ENCODE results near the gene STAM. TPM values are rescaled to one million over a fixed set of nuclear protein-coding genes. Genes with fewer than 3 reads are reported as not detected.

The STAM gene
- total RNA-seq, 4 donors from 2014 or later = 19.4 to 23.6 (median 21.8) TPM

GRCh38 chr10:17650416-17650815, 6.5 kb downstream of the STAM start:
- Histone ChIP-seq H3K4me1 (peaks cover 8 to 18% of the 10 kb centered on the region in 2 donors), H3K4me3 (replicated peaks in 1 of 3) (no peak overlapping the region), H3K9me3 (no peaks in the 10 kb centered on the region), H3K36me3 (no peaks in the 10 kb centered on the region), H3K27ac (no peak overlapping the region), H3K27me3 (no peaks in the 10 kb centered on the region)
- intact Hi-C loops (cut with DNase I) = no loop called here
- no peak for DNase-seq
- TF ChIP-seq CTCF (IDR thresholded peaks at IDR 0.05) = no peak
- TF ChIP-seq POLR2A (IDR thresholded peaks at IDR 0.05) = no peak
- WGBS, 2 donors = 90 to 92% methylated on average over 8 of the region's 8 CpGs

GRCh38 chr10:17651896-17652295, 7.9 kb downstream of the STAM start:
- no peaks in the 10 kb centered on the region for H3K9me3 ChIP-seq
- H3K4me1 ChIP-seq = peaks cover 7 to 8% of the 10 kb centered on the region in 2 donors
- DNase-seq = no peak
- intact Hi-C loops (cut with DNase I) = no loop called here
- TF ChIP-seq POLR2A (IDR thresholded peaks at IDR 0.05) (no peak), CTCF (IDR thresholded peaks at IDR 0.05) (no peak)
- H3K27ac ChIP-seq = no peak overlapping the region
- H3K27me3 ChIP-seq = no peaks in the 10 kb centered on the region
- H3K4me3 ChIP-seq (replicated peaks in 1 of 3) = no peak overlapping the region
- H3K36me3 ChIP-seq = no peaks in the 10 kb centered on the region

- no peaks in the 10 kb centered on the region for H3K27me3 ChIP-seq
- H3K4me3 ChIP-seq (replicated peaks in 1 of 3) = no peak overlapping the region
- H3K36me3 ChIP-seq = no peaks in the 10 kb centered on the region
- TF ChIP-seq POLR2A (IDR thresholded peaks at IDR 0.05) = no peak
- no peak for DNase-seq
- H3K4me1 ChIP-seq = peaks cover 7 to 8% of the 10 kb centered on the region in 2 donors
- no peak overlapping the region for H3K27ac ChIP-seq
- intact Hi-C loops (cut with DNase I) = no loop called here
- H3K9me3 ChIP-seq = no peaks in the 10 kb centered on the region
These were observed 8.6 kb downstream of the STAM start for GRCh38 chr10:17652585-17652984.

GRCh38 chr10:17655009-17655408, 11.1 kb downstream of the STAM start:
- Histone ChIP-seq H3K36me3 (no peaks in the 10 kb centered on the region), H3K27ac (no peak overlapping the region), H3K4me1 (peaks cover 7 to 8% of the 10 kb centered on the region in 2 donors), H3K9me3 (no peaks in the 10 kb centered on the region), H3K27me3 (no peaks in the 10 kb centered on the region), H3K4me3 (replicated peaks in 1 of 3) (no peak overlapping the region)
- intact Hi-C loops (cut with DNase I) = no loop called here
- 98% methylated on average over 3 of the region's 3 CpGs for WGBS, 2 donors
- DNase-seq = no peak
- TF ChIP-seq CTCF (IDR thresholded peaks at IDR 0.05) = no peak
- no peak for TF ChIP-seq POLR2A (IDR thresholded peaks at IDR 0.05)

GRCh38 chr10:17655567-17656146, 11.7 kb downstream of the STAM start:
- Histone ChIP-seq H3K27me3 (no peaks in the 10 kb centered on the region), H3K4me1 (peaks cover 7 to 8% of the 10 kb centered on the region in 2 donors), H3K27ac (no peak overlapping the region), H3K36me3 (no peaks in the 10 kb centered on the region), H3K4me3 (replicated peaks in 1 of 3) (no peak overlapping the region), H3K9me3 (no peaks in the 10 kb centered on the region)
- no peak for DNase-seq
- no peak for TF ChIP-seq CTCF (IDR thresholded peaks at IDR 0.05)
- no peak for TF ChIP-seq POLR2A (IDR thresholded peaks at IDR 0.05)
- WGBS, 2 donors = 79 to 82% methylated on average over 5 of the region's 5 CpGs
- intact Hi-C loops (cut with DNase I) = no loop called here

- H3K27me3 ChIP-seq = no peaks in the 10 kb centered on the region
- no peaks in the 10 kb centered on the region for H3K36me3 ChIP-seq
- TF ChIP-seq CTCF (IDR thresholded peaks at IDR 0.05) = no peak
- TF ChIP-seq POLR2A (IDR thresholded peaks at IDR 0.05) = no peak
- peaks cover 7 to 8% of the 10 kb centered on the region in 2 donors for H3K4me1 ChIP-seq
- 91 to 94% methylated on average over 1 of the region's 1 CpG for whole genome bisulfite sequencing, 2 donors
- H3K4me3 ChIP-seq (replicated peaks in 1 of 3) = no peak overlapping the region
- DNase-seq = no peak
- no peaks in the 10 kb centered on the region for H3K9me3 ChIP-seq
- intact Hi-C loops (cut with DNase I) = no loop called here
- H3K27ac ChIP-seq = no peak overlapping the region
These were observed 13.2 kb downstream of the STAM start for GRCh38 chr10:17657103-17657500.

Data from thyroid gland (tissue), 4 donors.